Progenitor cell of endocrine pancreas (in vitro differentiated cells): ENCODE measurements around the gene SUPV3L1. TPM values are rescaled to one million over a fixed set of nuclear protein-coding genes. Genes with fewer than 3 reads are reported as not detected.
A peak's percentile ranks its signal among the peaks of the same experiment; 100 is the strongest.

ENCODE experiments used
- DNase-seq: peaks from one replicate; pipeline ENCODE4 v3.0.0; 2021; ENCODE audit warnings: low spot score; ENCODE audit not compliant: unreplicated experiment
- H3K27ac Mint-ChIP-seq: 2 replicates; pipeline ENCODE4 v1.8.0; 2021; ENCODE audit warnings: mild to moderate bottlenecking, moderate library complexity, mixed read lengths
- H3K27me3 Mint-ChIP-seq: 2 replicates; pipeline ENCODE4 v1.8.0; 2021; ENCODE audit warnings: mixed read lengths
- H3K36me3 Mint-ChIP-seq: 2 replicates; pipeline ENCODE4 v1.8.0; 2022; ENCODE audit warnings: mixed read lengths; ENCODE audit not compliant: insufficient read depth
- H3K4me1 Mint-ChIP-seq: 2 replicates; pipeline ENCODE4 v1.8.0; 2021; ENCODE audit warnings: low read depth, mixed read lengths
- H3K4me3 Mint-ChIP-seq: 2 replicates; pipeline ENCODE4 v1.8.0; 2021; ENCODE audit warnings: low read depth, mild to moderate bottlenecking, moderate library complexity, mixed read lengths
- H3K9me3 Mint-ChIP-seq: 2 replicates; pipeline ENCODE4 v1.8.0; 2021; ENCODE audit warnings: low read depth, mixed read lengths
- total RNA-seq: library from RNA; stranded (reverse); gene quantifications from 2 replicates; pipeline ENCODE4 v1.2.1, GENCODE V29; 2021
- TF ChIP-seq, protein P1 (sequence below): fragments of 200-600 bp; sonication (generic); IDR thresholded peaks from one replicate; pipeline ENCODE4 v1.5.0; 2021; ENCODE audit warnings: antibody characterized with exemption, mild to moderate bottlenecking; ENCODE audit not compliant: unreplicated experiment

Gene SUPV3L1
- total RNA-seq, 1 donor from 2014 or later, result 36.6 TPM

- Mint-ChIP-seq H3K9me3 (no peaks in the 10 kb centered on the region), H3K27me3 (no peaks in the 10 kb centered on the region), H3K27ac (peak overlapping the region; percentile 100), H3K36me3 (peaks cover 1% of the 10 kb centered on the region), H3K4me1 (peaks cover 11% of the 10 kb centered on the region), H3K4me3 (peak overlapping the region; percentile 94)
- no peak for DNase-seq
- TF ChIP-seq, protein P1, sequence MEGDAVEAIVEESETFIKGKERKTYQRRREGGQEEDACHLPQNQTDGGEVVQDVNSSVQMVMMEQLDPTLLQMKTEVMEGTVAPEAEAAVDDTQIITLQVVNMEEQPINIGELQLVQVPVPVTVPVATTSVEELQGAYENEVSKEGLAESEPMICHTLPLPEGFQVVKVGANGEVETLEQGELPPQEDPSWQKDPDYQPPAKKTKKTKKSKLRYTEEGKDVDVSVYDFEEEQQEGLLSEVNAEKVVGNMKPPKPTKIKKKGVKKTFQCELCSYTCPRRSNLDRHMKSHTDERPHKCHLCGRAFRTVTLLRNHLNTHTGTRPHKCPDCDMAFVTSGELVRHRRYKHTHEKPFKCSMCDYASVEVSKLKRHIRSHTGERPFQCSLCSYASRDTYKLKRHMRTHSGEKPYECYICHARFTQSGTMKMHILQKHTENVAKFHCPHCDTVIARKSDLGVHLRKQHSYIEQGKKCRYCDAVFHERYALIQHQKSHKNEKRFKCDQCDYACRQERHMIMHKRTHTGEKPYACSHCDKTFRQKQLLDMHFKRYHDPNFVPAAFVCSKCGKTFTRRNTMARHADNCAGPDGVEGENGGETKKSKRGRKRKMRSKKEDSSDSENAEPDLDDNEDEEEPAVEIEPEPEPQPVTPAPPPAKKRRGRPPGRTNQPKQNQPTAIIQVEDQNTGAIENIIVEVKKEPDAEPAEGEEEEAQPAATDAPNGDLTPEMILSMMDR, result no peak
Observed at GRCh38 chr10:69179089-69179742, 818 bp upstream of the SUPV3L1 start.

DNA sequence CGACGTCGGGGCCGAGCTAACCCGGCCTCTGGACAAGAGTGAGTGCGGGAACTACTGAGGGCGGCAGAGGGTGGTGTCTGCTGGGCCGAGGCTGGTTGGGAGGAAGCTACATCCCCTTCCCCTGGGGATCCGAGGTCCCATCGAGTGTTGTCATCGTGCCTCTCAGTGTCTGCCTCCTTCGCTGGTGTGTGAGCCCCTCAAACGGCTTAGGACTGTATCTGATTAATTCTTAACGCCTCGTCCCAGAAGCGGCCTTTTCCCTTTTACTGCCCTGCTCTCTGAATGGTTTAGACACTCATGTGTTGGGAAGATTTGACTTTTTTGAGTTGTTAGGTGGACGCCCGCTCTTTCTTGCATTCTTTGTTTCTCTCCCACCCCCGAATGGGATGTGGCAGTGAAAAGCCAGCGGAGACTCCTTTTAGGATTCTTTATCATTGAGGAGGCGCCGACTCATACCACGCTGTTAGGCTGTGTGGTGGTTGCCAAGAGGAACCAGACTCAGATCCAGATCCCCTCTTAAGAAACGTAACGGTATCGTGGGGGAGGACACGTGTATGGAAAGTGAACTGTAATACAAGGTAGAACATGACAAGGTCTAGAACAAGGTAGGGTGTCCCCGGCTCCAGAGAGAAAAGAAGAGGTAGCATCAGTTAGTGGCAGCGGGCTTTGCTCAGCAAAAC lies 631 bp downstream of the SUPV3L1 start:
- H3K27ac Mint-ChIP-seq, result peak overlapping the region; percentile 100
- H3K4me3 Mint-ChIP-seq, result peak overlapping the region; percentile 94
- H3K36me3 Mint-ChIP-seq, result peaks cover 3% of the 10 kb centered on the region
- no peaks in the 10 kb centered on the region for H3K9me3 Mint-ChIP-seq
- peaks cover 11% of the 10 kb centered on the region for H3K4me1 Mint-ChIP-seq
- H3K27me3 Mint-ChIP-seq, result no peaks in the 10 kb centered on the region
- TF ChIP-seq, protein P1, result no peak
- DNase-seq, result no peak

DNA sequence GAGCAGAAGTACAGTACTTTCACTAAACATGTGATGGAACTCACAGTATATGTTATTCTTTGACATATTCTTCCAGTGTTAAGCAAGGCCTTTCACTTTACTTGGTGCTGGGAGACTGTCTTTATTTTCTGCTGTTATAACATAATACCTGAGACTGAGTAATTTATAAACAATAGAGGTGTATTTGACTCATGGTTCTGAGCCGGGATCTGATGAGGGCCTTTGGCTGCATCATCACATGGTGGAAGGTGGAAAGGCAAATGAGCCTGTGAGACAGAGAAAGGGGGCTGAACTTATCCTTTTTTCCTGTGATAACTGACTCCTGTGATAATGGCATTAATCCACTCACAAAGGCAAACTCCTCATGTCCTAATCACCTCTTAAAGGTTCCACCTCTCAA lies 1.4 kb downstream of the SUPV3L1 start:
- DNase-seq, result no peak
- TF ChIP-seq, protein P1, result no peak
- Mint-ChIP-seq H3K36me3 (peaks cover 4% of the 10 kb centered on the region), H3K9me3 (no peaks in the 10 kb centered on the region), H3K27me3 (no peaks in the 10 kb centered on the region), H3K4me1 (peaks cover 11% of the 10 kb centered on the region), H3K4me3 (peak overlapping the region; percentile 94), H3K27ac (peak overlapping the region; percentile 100)

GRCh38 chr10:69182005-69182404 lies 2.0 kb downstream of the SUPV3L1 start:
- no peaks in the 10 kb centered on the region for H3K27me3 Mint-ChIP-seq
- peaks cover 11% of the 10 kb centered on the region for H3K4me1 Mint-ChIP-seq
- TF ChIP-seq, protein P1, result no peak
- no peak overlapping the region for H3K4me3 Mint-ChIP-seq
- DNase-seq, result no peak
- no peaks in the 10 kb centered on the region for H3K9me3 Mint-ChIP-seq
- H3K36me3 Mint-ChIP-seq, result peaks cover 4% of the 10 kb centered on the region
- H3K27ac Mint-ChIP-seq, result no peak overlapping the region

- peaks cover 11% of the 10 kb centered on the region for H3K36me3 Mint-ChIP-seq
- no peak for DNase-seq
- H3K27ac Mint-ChIP-seq, result no peak overlapping the region
- no peak overlapping the region for H3K4me3 Mint-ChIP-seq
- no peaks in the 10 kb centered on the region for H3K9me3 Mint-ChIP-seq
- TF ChIP-seq, protein P1, result no peak
- peaks cover 2% of the 10 kb centered on the region for H3K4me1 Mint-ChIP-seq
- H3K27me3 Mint-ChIP-seq, result no peaks in the 10 kb centered on the region
Observed at GRCh38 chr10:69186524-69186923, 6.5 kb downstream of the SUPV3L1 start.
